MM.1S (cell line): ENCODE data around the gene NUP210.
"Not testable (repeated sequence)": the region's sequence is repeated elsewhere in the genome, so short reads cannot be mapped to it uniquely, and the experiment has no call there.

Experiments
- DNase-seq: peaks from one replicate; pipeline ENCODE4 v3.0.0-alpha.2; 2015
- H2AFZ ChIP-seq: fragments of 300-600 bp; sonication (generic); 2 replicates; pipeline ENCODE4 v1.6.0; 2016; ENCODE audit warnings: antibody characterized with exemption, low read length
- H3F3A ChIP-seq: fragments of 300-600 bp; sonication (generic); 2 replicates; pipeline ENCODE4 v1.6.1; 2016; ENCODE audit warnings: mild to moderate bottlenecking, antibody characterized with exemption, low read length, moderate library complexity, mixed read lengths; ENCODE audit not compliant: insufficient read depth
- H3K27ac ChIP-seq: fragments of 300-600 bp; sonication (generic); 2 replicates; pipeline ENCODE4 v1.5.1; 2016; ENCODE audit warnings: mild to moderate bottlenecking, low read length
- H3K27me3 ChIP-seq: fragments of 300-600 bp; sonication (generic); replicated peaks from 2 replicates; pipeline ENCODE4 v1.6.0; 2016; ENCODE audit warnings: low read length; ENCODE audit not compliant: insufficient read depth
- H3K36me3 ChIP-seq: fragments of 300-600 bp; sonication (generic); replicated peaks from 2 replicates; pipeline ENCODE4 v1.6.1; 2016; ENCODE audit warnings: mild to moderate bottlenecking, low read length, mixed read lengths; ENCODE audit not compliant: insufficient read depth
- H3K4me1 ChIP-seq: fragments of 300-600 bp; sonication (generic); 2 replicates; pipeline ENCODE4 v1.6.1; 2016; ENCODE audit warnings: low read length, mixed read lengths
- H3K4me2 ChIP-seq: fragments of 300-600 bp; sonication (generic); 2 replicates; pipeline ENCODE4 v1.6.0; 2016; ENCODE audit warnings: low read depth, low read length
- H3K4me3 ChIP-seq: fragments of 300-600 bp; sonication (generic); 2 replicates; pipeline ENCODE4 v1.5.1; 2016; ENCODE audit warnings: low read length, mixed read lengths
- H3K79me2 ChIP-seq: fragments of 300-600 bp; sonication (generic); 2 replicates; pipeline ENCODE4 v1.6.1; 2016; ENCODE audit warnings: mixed run types, low read length, mixed read lengths
- H3K9ac ChIP-seq: fragments of 300-600 bp; sonication (generic); 2 replicates; pipeline ENCODE4 v1.6.1; 2016; ENCODE audit warnings: low read length, mixed read lengths
- H3K9me2 ChIP-seq: fragments of 300-600 bp; sonication (generic); replicated peaks from 2 replicates; pipeline ENCODE4 v1.6.1; 2016; ENCODE audit warnings: mild to moderate bottlenecking, low read length, mixed read lengths; ENCODE audit not compliant: insufficient read depth
- H3K9me3 ChIP-seq: fragments of 300-600 bp; sonication (generic); replicated peaks from 2 replicates; pipeline ENCODE4 v1.6.1; 2016; ENCODE audit warnings: mild to moderate bottlenecking, low read length, mixed read lengths; ENCODE audit not compliant: insufficient read depth
- H4K20me1 ChIP-seq: fragments of 300-600 bp; sonication (generic); 2 replicates; pipeline ENCODE4 v1.6.1; 2016; ENCODE audit warnings: mild to moderate bottlenecking, low read length, moderate library complexity, mixed read lengths; ENCODE audit not compliant: insufficient read depth
- CTCF ChIP-seq: fragments of 300-600 bp; sonication (generic); IDR thresholded peaks from 2 replicates; pipeline ENCODE4 v1.5.1; 2016; ENCODE audit warnings: antibody characterized with exemption, low read length, mixed read lengths
- EZH2 ChIP-seq: fragments of 300-600 bp; sonication (generic); optimal IDR thresholded peaks from 2 replicates; pipeline ENCODE3; 2017; ENCODE audit warnings: low read depth, mild to moderate bottlenecking, antibody characterized with exemption, low read length, mixed read lengths
- EZH2phosphoT487 ChIP-seq: fragments of 300-600 bp; sonication (generic); IDR thresholded peaks from 2 replicates; pipeline ENCODE4 v1.6.1; 2018; ENCODE audit warnings: antibody characterized with exemption, low read length

The NUP210 gene

GRCh38 chr3:13451301-13451673, 31.2 kb upstream of the NUP210 start:
- Histone ChIP-seq H2AFZ (peak overlapping the region; percentile 80), H3K27ac (peak overlapping the region; percentile 98; the same call in 1 of the 2 replicates), H3K9me3 (no peaks in the 10 kb centered on the region), H4K20me1 (no peaks in the 10 kb centered on the region), H3K4me3 (peak overlapping the region; percentile 62), H3K4me2 (peak overlapping the region; percentile 93), H3K36me3 (no peaks in the 10 kb centered on the region), H3K4me1 (no peaks in the 10 kb centered on the region; the same call in 1 of the 2 replicates), H3K9me2 (no peaks in the 10 kb centered on the region), H3K9ac (peak overlapping the region; percentile 66), H3K79me2 (no peaks in the 10 kb centered on the region), H3K27me3 (no peaks in the 10 kb centered on the region), H3F3A (peaks cover 13% of the 10 kb centered on the region)
- peak; percentile 14 for DNase-seq
- no peak for TF ChIP-seq CTCF
- no peak for TF ChIP-seq EZH2phosphoT487
- TF ChIP-seq EZH2, result no peak

GRCh38 chr3:13442882-13443281, 22.8 kb upstream of the NUP210 start:
- H3K9me2 ChIP-seq, DNase-seq, H3K79me2 ChIP-seq, H3K4me1 ChIP-seq, H2AFZ ChIP-seq, H3K4me2 ChIP-seq, H3F3A ChIP-seq, H3K27ac ChIP-seq, H3K9ac ChIP-seq, H3K27me3 ChIP-seq, H3K36me3 ChIP-seq, H3K9me3 ChIP-seq, H4K20me1 ChIP-seq, H3K4me3 ChIP-seq: not testable (repeated sequence)

- H3K27ac ChIP-seq, result no peak overlapping the region
- no peak overlapping the region for H3K4me2 ChIP-seq
- no peak overlapping the region for H2AFZ ChIP-seq
- no peaks in the 10 kb centered on the region for H3K27me3 ChIP-seq
- no peaks in the 10 kb centered on the region for H3K36me3 ChIP-seq
- TF ChIP-seq EZH2, result no peak
- no peak for TF ChIP-seq EZH2phosphoT487
- no peak for TF ChIP-seq CTCF
- H3K9me2 ChIP-seq, result no peaks in the 10 kb centered on the region
- no peak overlapping the region for H3K4me3 ChIP-seq
- no peaks in the 10 kb centered on the region for H3K79me2 ChIP-seq
- H4K20me1 ChIP-seq, result no peaks in the 10 kb centered on the region
- no peaks in the 10 kb centered on the region for H3K9me3 ChIP-seq
- no peak for DNase-seq
- H3K4me1 ChIP-seq, result no peaks in the 10 kb centered on the region
- H3K9ac ChIP-seq, result no peak overlapping the region
- H3F3A ChIP-seq, result no peaks in the 10 kb centered on the region; the same call in 1 of the 2 replicates
Observed at GRCh38 chr3:13440204-13440817, 20.2 kb upstream of the NUP210 start.

- H4K20me1 ChIP-seq, H3K27me3 ChIP-seq, H3K27ac ChIP-seq, H3K4me1 ChIP-seq, H3K79me2 ChIP-seq, DNase-seq, H3K4me2 ChIP-seq, H3K9me2 ChIP-seq, H2AFZ ChIP-seq, H3K36me3 ChIP-seq, H3K4me3 ChIP-seq, H3F3A ChIP-seq, H3K9me3 ChIP-seq, H3K9ac ChIP-seq: not testable (repeated sequence)
Observed at GRCh38 chr3:13436213-13436612, 16.1 kb upstream of the NUP210 start.
